NT2/D1 (cell line): ENCODE results near the gene PAPPA2.

Experiments used
- SUZ12 ChIP-seq: IDR thresholded peaks from 2 replicates; pipeline ENCODE4 v1.6.1; 2011; ENCODE audit not compliant: insufficient read length, insufficient read depth; ENCODE audit errors: extremely low read depth
- YY1 ChIP-seq: IDR thresholded peaks from 2 replicates; pipeline ENCODE4 v1.6.1; 2011; ENCODE audit not compliant: insufficient read length, insufficient read depth
- ZNF274 ChIP-seq: IDR thresholded peaks from 2 replicates; pipeline ENCODE4 v1.6.1; 2011; ENCODE audit warnings: mild to moderate bottlenecking, low read depth, low read length

- no peak for TF ChIP-seq YY1
- no peak for TF ChIP-seq SUZ12
- TF ChIP-seq ZNF274, result no peak
Observed at GRCh38 chr1:176559878-176560277, 96.9 kb downstream of the PAPPA2 start.
